Measurements from ENCODE around the gene RYR3.

DNA sequence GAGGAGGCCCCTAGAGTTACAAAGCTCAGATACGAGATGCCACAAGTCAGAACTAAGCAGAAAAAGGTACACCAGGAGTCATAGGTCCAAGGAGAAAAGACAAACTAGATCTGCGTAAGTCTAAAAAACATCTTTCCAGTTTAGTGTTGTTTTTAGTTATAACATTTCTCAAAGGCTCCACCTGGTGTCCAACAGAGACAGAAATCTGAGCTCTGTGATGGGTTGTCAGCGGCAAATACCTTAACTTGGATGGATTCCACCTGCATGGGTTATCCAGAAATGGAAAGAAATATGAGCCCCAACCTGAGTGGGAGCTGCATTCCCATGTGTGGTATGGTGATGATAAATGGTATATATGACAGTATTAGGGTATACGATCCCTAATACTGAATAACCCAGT is 418.9 kb downstream of the RYR3 start:
- TF ChIP-seq, protein P1, sequence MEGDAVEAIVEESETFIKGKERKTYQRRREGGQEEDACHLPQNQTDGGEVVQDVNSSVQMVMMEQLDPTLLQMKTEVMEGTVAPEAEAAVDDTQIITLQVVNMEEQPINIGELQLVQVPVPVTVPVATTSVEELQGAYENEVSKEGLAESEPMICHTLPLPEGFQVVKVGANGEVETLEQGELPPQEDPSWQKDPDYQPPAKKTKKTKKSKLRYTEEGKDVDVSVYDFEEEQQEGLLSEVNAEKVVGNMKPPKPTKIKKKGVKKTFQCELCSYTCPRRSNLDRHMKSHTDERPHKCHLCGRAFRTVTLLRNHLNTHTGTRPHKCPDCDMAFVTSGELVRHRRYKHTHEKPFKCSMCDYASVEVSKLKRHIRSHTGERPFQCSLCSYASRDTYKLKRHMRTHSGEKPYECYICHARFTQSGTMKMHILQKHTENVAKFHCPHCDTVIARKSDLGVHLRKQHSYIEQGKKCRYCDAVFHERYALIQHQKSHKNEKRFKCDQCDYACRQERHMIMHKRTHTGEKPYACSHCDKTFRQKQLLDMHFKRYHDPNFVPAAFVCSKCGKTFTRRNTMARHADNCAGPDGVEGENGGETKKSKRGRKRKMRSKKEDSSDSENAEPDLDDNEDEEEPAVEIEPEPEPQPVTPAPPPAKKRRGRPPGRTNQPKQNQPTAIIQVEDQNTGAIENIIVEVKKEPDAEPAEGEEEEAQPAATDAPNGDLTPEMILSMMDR (IDR thresholded peaks at IDR 0.05; ENCODE audit: low read depth, low read length, poor library complexity, severe bottlenecking), result peak; percentile 16
- TF ChIP-seq EZH2phosphoT487 (IDR thresholded peaks at IDR 0.05; ENCODE audit: borderline replicate concordance, low read length), result no peak

All from DOHH2 (cell line).